Measurements from ENCODE around the gene OR10H3. TPM values are rescaled to one million over a fixed set of nuclear protein-coding genes. Genes with fewer than 3 reads are reported as not detected.

Gene OR10H3
- total and polyA plus RNA-seq, 2 of the 13 experiments (the other 11 are each of a cell fraction or from before 2014, with no cell fraction given) = not detected

DNA sequence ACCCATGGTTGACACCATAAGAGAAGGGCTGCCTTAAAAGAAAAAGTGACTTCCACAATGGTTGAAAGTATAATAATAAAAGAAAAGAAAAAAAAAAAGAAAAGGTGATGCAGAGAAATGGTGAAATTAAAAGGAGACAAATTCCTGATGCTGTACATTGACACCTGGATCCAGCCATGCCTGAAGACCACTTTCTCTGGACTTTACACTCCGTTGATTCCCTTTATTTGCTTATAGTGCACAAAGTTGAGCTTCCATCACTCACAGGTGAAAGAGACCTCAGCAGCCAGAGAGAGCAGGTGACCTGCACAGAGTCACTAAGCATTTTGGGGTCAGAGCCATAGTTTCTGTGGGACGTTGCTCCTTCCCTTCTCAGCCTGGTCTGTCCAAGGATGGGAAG lies 37.5 kb downstream of the OR10H3 start:
- H3K27me3 ChIP-seq (ENCODE audit: control insufficient read depth in 1 of 2, insufficient read depth in 2 of 2, low read length in 2 of 2) = no peaks in the 10 kb centered on the region; a peak in 1 of 5 replicates

DNA sequence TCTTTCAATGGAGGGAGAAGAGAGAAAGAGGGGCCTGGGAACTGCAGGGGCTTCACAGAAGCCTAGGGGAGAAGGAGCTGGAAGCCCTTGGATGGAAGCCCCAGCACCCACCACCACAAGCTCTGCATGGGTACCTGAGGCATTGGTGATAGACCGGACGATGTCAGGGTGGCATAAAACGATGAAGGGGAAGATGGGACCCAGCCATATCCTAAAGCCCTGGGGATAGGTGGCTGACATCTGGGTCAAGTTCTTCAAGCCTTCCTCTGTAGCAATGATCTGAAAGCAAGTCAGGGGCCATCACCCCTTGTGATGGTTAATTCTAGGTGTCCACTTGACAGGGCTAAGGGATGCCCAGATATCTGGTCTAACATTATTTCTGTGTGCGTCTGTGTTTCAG lies 38.5 kb downstream of the OR10H3 start:
- H3K9ac ChIP-seq (ENCODE audit: insufficient read depth, low read depth, low read length) = no peak overlapping the region
- FAIRE-seq = no peak
- H3K4me3 ChIP-seq (replicated peaks in 1 of 3; ENCODE audit: insufficient read depth in 1 of 3, low read depth in 2 of 3, low read length in 3 of 3) = no peak overlapping the region
- ChIA-PET CTCF (ENCODE audit: low intra/inter-chr PET ratio, low total read pairs) (no interaction called here), POLR2A (no interaction called here)
- intact Hi-C loops (cut with micrococcal nuclease; ENCODE audit: unreplicated experiment) = no loop called here
- no TSS peak for BruUV-seq (replicated peaks)
- H2AFZ ChIP-seq (ENCODE audit: low read length) = no peak overlapping the region
- no peaks in the 10 kb centered on the region for H3K79me2 ChIP-seq (ENCODE audit: insufficient read depth, low read length)
- no peaks in the 10 kb centered on the region for H3K9me3 ChIP-seq (ENCODE audit: low read length)
- WGBS (ENCODE audit: low lambda C conversion rate) = 20% methylated on average over 1 of the region's 4 CpGs
- ATAC-seq = no peak
- H4K20me1 ChIP-seq (ENCODE audit: insufficient read depth, low read length) = no peaks in the 10 kb centered on the region
- H3K27ac ChIP-seq (ENCODE audit: extremely low read length, insufficient read depth, low read length) = no peak overlapping the region
- no peak overlapping the region for H3K4me2 ChIP-seq (ENCODE audit: low read depth, low read length)
- no peaks in the 10 kb centered on the region for H3K36me3 ChIP-seq (replicated peaks in 1 of 2; ENCODE audit: control insufficient read depth in 1 of 2, insufficient read depth in 2 of 2, low read length in 2 of 2)
- H3K4me1 ChIP-seq (ENCODE audit: insufficient read depth, low read length) = no peaks in the 10 kb centered on the region
- in situ Hi-C loops (cut with HindIII; ENCODE audit: extremely low pct_ligation_motif_present, low pct_unique_long_range_greater_than_20kb) = loop anchor here (5.0 kb wide), 1 partner anchor 99 kb away; no protein-coding TSS in a partner anchor
- H3K27me3 ChIP-seq (ENCODE audit: control insufficient read depth in 1 of 2, insufficient read depth in 2 of 2, low read length in 2 of 2) = no peaks in the 10 kb centered on the region; a peak in 1 of 5 replicates
- no peak for DNase-seq (ENCODE audit: low spot score)
- TF ChIP-seq ZNF329 (CRISPR knock-in tag; IDR thresholded peaks at IDR 0.05; ENCODE audit: low read depth) (no peak), ESRRA (CRISPR knock-in tag; IDR thresholded peaks at IDR 0.05; ENCODE audit: low read depth) (no peak), ZNF672 (CRISPR knock-in tag; IDR thresholded peaks at IDR 0.05) (no peak), ZNF572 (CRISPR knock-in tag; IDR thresholded peaks at IDR 0.05) (no peak), RARG (CRISPR knock-in tag; IDR thresholded peaks at IDR 0.05; ENCODE audit: low read depth) (no peak), RAD21 (CRISPR knock-in tag; IDR thresholded peaks at IDR 0.05) (no peak), ZBTB3 (CRISPR knock-in tag; IDR thresholded peaks at IDR 0.05; ENCODE audit: borderline replicate concordance, low read depth) (no peak), MIER3 (CRISPR knock-in tag; IDR thresholded peaks at IDR 0.05; ENCODE audit: borderline replicate concordance) (no peak)
- TF ChIP-seq, protein P1, sequence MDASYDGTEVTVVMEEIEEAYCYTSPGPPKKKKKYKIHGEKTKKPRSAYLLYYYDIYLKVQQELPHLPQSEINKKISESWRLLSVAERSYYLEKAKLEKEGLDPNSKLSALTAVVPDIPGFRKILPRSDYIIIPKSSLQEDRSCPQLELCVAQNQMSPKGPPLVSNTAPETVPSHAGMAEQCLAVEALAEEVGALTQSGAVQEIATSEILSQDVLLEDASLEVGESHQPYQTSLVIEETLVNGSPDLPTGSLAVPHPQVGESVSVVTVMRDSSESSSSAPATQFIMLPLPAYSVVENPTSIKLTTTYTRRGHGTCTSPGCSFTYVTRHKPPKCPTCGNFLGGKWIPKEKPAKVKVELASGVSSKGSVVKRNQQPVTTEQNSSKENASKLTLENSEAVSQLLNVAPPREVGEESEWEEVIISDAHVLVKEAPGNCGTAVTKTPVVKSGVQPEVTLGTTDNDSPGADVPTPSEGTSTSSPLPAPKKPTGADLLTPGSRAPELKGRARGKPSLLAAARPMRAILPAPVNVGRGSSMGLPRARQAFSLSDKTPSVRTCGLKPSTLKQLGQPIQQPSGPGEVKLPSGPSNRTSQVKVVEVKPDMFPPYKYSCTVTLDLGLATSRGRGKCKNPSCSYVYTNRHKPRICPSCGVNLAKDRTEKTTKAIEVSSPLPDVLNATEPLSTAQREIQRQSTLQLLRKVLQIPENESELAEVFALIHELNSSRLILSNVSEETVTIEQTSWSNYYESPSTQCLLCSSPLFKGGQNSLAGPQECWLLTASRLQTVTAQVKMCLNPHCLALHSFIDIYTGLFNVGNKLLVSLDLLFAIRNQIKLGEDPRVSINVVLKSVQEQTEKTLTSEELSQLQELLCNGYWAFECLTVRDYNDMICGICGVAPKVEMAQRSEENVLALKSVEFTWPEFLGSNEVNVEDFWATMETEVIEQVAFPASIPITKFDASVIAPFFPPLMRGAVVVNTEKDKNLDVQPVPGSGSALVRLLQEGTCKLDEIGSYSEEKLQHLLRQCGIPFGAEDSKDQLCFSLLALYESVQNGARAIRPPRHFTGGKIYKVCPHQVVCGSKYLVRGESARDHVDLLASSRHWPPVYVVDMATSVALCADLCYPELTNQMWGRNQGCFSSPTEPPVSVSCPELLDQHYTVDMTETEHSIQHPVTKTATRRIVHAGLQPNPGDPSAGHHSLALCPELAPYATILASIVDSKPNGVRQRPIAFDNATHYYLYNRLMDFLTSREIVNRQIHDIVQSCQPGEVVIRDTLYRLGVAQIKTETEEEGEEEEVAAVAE (CRISPR knock-in tag; IDR thresholded peaks at IDR 0.05; ENCODE audit: borderline replicate concordance) = no peak
- TF ChIP-seq, protein P2, sequence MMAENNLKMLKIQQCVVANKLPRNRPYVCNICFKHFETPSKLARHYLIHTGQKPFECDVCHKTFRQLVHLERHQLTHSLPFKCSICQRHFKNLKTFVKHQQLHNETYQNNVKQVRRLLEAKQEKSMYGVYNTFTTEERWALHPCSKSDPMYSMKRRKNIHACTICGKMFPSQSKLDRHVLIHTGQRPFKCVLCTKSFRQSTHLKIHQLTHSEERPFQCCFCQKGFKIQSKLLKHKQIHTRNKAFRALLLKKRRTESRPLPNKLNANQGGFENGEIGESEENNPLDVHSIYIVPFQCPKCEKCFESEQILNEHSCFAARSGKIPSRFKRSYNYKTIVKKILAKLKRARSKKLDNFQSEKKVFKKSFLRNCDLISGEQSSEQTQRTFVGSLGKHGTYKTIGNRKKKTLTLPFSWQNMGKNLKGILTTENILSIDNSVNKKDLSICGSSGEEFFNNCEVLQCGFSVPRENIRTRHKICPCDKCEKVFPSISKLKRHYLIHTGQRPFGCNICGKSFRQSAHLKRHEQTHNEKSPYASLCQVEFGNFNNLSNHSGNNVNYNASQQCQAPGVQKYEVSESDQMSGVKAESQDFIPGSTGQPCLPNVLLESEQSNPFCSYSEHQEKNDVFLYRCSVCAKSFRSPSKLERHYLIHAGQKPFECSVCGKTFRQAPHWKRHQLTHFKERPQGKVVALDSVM (CRISPR knock-in tag; IDR thresholded peaks at IDR 0.05) = no peak

More for the DNA sequence above, 37.5 kb downstream of the OR10H3 start:
- TF ChIP-seq ZNF329 (CRISPR knock-in tag; IDR thresholded peaks at IDR 0.05; ENCODE audit: low read depth) = peak; percentile 96
- no peak for TF ChIP-seq ZNF850 (CRISPR knock-in tag; conservative IDR thresholded peaks at IDR 0.05)
- TF ChIP-seq MXD4 (CRISPR knock-in tag; IDR thresholded peaks at IDR 0.05) = no peak
- TF ChIP-seq JUND (CRISPR knock-in tag; IDR thresholded peaks at IDR 0.05) = no peak
- no peak for TF ChIP-seq FOXM1 (CRISPR knock-in tag; IDR thresholded peaks at IDR 0.05)
- TF ChIP-seq ZMYM4 (CRISPR knock-in tag; IDR thresholded peaks at IDR 0.05) = no peak
- in situ Hi-C loops (cut with HindIII; ENCODE audit: extremely low pct_ligation_motif_present, low pct_unique_long_range_greater_than_20kb) = loop anchor here (5.0 kb wide), 1 partner anchor 98 kb away; no protein-coding TSS in a partner anchor
- Histone ChIP-seq H3K79me2 (ENCODE audit: insufficient read depth, low read length) (no peaks in the 10 kb centered on the region), H3K4me3 (replicated peaks in 1 of 3; ENCODE audit: insufficient read depth in 1 of 3, low read depth in 2 of 3, low read length in 3 of 3) (no peak overlapping the region), H3K9ac (ENCODE audit: insufficient read depth, low read depth, low read length) (no peak overlapping the region), H4K20me1 (ENCODE audit: insufficient read depth, low read length) (no peaks in the 10 kb centered on the region), H3K36me3 (replicated peaks in 1 of 2; ENCODE audit: control insufficient read depth in 1 of 2, insufficient read depth in 2 of 2, low read length in 2 of 2) (no peaks in the 10 kb centered on the region), H3K4me2 (ENCODE audit: low read depth, low read length) (no peak overlapping the region), H3K9me3 (ENCODE audit: low read length) (no peaks in the 10 kb centered on the region), H2AFZ (ENCODE audit: low read length) (no peak overlapping the region), H3K27ac (ENCODE audit: extremely low read length, insufficient read depth, low read length) (no peak overlapping the region), H3K4me1 (ENCODE audit: insufficient read depth, low read length) (no peaks in the 10 kb centered on the region)
- intact Hi-C loops (cut with micrococcal nuclease; ENCODE audit: unreplicated experiment) = no loop called here
- no TSS peak for BruUV-seq (replicated peaks)
- FAIRE-seq (no peak), ATAC-seq (no peak), DNase-seq (ENCODE audit: low spot score) (no peak)
- ChIA-PET CTCF (ENCODE audit: low intra/inter-chr PET ratio, low total read pairs) (no interaction called here), POLR2A (no interaction called here)
- 4% methylated on average over 2 of the region's 2 CpGs for whole genome bisulfite sequencing (ENCODE audit: low lambda C conversion rate)
